Fibroblast of skin of scalp (primary cell): ENCODE results near the gene DDC.

Experiments used
- DNase-seq: peaks from one replicate; pipeline ENCODE4 v3.0.0-alpha.2; 2013

The DDC gene

DNA sequence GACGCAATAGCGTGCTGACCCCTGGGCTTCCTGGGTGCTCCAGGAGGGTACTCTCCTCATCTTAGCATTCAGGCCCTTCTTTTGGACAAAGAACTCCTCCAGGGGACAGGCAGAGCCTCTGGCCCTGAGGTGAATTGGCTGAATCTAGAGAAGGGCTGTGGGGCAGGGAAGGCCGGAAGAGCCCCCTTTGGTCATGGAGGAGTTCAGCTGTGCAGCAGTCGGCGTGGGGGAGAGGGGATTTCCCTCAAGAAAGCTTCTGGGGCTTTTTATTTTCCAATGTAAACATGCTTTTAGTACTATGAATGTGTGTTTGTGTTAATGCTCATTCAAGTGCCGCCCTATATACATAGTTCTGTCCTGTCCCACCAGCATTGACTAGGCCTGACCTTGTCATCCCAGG is 153.9 kb downstream of the DDC start:
- DNase-seq: no peak

DNA sequence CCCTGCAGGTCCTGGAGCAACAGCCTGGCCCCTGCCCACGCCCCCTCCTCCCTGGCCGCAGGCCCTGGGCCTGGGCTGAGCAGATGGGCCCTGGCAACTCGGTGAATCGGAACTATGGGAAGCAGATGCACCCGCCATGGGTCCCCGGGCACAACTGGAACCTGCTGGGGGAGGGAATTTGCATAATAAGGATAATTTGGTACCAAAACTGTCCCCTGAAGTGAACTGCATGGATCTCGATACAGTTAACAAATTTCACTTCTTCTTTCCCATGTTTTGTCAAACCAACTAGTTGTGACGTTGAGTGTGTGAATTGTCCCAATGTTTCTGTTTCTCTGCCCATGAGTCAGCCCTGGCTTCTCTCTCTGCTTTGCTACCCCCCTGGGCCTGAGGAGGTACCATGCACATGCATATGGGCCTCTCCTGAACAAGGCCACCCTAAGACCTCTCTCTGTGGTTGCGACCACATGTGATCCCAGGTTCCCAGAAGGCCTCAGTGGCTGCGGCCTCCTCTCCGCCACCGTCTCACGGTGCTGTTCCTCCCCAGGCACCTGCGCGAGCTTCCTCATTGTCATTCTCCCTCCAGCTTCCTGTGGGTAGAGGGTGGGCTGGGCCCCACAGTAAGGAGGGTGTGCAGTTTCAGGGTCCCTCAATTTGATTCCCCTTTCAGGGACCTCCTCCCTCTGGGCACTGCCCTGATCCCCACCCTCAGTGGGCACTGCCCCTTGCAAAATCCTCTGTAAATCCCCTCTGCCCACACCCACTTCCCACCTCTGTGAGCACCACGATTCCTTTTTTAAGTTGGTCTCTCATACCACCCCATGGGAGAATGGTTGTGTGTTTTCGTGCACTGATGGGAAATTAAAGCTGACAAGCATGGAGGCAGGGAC is 155.1 kb downstream of the DDC start:
- DNase-seq: no peak
